Endometrial microvascular endothelial cells (primary cell): ENCODE data around the gene MOSMO. TPM values are rescaled to one million over a fixed set of nuclear protein-coding genes. Genes with fewer than 3 reads are reported as not detected.
"Not testable (repeated sequence)": the region's sequence is repeated elsewhere in the genome, so short reads cannot be mapped to it uniquely, and the experiment has no call there.

Experiments
- in situ Hi-C: cut with HindIII; loops from 2 replicates; pipeline ENCODE4 v1.10.0; 2017; ENCODE audit warnings: low sequenced_read_pairs, low pct_unique_long_range_greater_than_20kb; ENCODE audit errors: inconsistent ontology term
- total RNA-seq: library from RNA; depleted of rRNA; stranded (reverse); fragments of >200 nt; gene quantifications from one replicate; pipeline ENCODE4 v1.2.3, GENCODE V29; 2015; ENCODE audit errors: inconsistent ontology term

MOSMO gene
- total RNA-seq, 1 donor from 2014 or later: 42.5 TPM

DNA sequence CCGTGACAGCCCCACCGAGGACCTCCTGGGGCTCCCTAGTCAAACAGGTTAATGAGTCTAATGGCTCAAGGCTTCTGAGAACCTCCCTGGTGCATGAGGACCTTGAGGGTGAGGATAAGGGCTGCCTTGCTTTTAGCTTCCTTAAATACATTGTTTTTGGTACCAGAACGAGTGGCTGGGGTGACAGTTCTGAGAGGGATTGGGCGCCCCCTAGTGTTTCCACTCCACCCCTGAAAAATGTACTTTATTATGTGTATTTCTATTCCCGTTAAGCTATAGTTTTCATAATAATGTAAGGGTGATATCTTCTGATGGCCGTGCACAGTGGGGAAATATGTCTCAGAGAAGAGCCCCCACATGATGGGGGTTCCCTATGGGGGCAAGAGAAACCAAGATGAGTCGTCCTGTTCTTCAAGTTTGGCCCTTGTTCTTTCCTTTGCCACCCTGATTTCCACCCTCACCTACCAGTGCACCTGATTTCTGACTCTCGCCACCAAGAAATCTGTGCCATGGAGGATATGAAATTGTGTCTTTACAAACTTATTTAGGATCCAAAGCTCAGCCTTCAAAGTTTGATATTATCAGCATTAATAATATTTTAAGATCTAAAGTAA, 69.9 kb downstream of the MOSMO start:
- in situ Hi-C loops: loop anchor here (25.0 kb wide), 1 partner anchor 184 kb away; no protein-coding TSS in a partner anchor

DNA sequence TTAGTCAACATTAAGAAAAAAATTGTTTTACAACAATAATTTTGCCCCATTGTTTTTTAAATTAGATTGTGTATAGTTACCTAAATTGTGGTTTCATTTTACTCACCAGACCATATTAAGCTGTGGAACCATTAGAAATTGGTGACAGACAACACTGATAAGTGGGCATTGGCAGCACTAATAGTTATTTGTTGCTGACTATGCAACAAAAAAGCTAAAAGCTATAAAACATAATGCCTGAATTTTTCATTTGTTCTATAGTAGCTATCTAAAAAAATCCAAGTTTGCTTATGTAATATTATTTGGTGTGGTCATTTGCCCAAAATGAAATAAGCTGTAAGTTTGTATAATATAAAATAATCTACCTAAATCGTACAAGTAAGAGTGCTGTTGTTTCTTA, 70.7 kb downstream of the MOSMO start:
- in situ Hi-C loops: loop anchor here (25.0 kb wide), 1 partner anchor 184 kb away; no protein-coding TSS in a partner anchor

DNA sequence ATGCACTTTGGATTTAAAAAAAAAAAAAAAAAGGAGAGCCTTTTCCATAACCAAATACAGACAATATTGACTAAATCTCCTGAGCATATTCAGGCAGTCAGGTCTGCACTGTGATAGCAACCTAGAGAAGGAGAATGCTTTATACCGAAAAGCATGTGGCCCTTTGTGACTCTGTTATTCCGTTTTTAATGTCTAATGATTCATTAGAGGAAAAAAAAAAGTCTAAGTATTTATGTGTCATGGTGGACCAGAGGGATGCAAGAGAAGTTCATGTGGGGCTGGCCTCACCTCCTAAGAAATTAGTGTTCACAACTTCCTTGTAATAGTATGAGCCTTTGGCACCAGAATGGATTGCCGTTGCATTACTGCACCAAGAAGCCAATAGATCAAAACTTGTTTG, 73.1 kb downstream of the MOSMO start:
- in situ Hi-C loops: loop anchor here (25.0 kb wide), 1 partner anchor 181 kb away; no protein-coding TSS in a partner anchor

DNA sequence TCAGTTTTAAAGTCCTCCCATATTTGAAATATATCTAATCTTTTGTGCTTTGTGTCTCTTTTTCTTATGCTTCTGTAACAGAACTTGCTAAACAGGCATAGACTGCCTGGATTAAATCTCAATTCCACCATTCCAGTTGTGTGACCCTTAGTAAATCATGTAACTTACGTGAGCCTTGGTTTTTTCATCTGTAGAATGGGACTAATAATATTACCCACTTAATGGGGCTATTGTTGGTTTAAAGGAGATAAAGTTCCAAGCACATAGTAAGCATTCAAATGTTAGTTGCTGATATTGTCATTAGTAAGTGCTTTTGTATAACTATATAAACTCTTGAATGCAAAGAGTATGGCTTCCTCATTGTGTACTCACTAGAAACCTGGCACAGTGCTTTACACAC, 78.5 kb downstream of the MOSMO start:
- in situ Hi-C loops: loop anchor here (25.0 kb wide), 1 partner anchor 176 kb away; no protein-coding TSS in a partner anchor

DNA sequence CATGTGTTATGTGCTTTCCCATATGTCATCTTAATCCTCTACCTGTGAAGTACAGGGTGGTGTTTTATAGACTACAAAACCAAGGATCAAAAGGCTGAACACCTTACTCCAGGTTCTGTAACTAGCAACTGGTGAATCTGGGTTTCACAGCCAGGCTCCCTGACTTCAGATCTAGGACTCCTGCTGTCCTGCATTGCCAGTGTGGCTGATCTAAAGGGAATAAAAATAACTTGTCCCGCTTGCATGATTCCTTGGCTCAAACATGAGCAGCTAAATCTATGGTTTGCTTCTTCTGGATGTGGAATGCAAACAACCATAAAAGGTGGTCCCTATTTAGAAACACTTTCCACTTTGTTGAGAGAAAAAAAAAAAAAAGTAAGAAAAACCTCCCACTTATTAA, 80.7 kb downstream of the MOSMO start:
- in situ Hi-C loops: loop anchor here (25.0 kb wide), 1 partner anchor 174 kb away; no protein-coding TSS in a partner anchor

DNA sequence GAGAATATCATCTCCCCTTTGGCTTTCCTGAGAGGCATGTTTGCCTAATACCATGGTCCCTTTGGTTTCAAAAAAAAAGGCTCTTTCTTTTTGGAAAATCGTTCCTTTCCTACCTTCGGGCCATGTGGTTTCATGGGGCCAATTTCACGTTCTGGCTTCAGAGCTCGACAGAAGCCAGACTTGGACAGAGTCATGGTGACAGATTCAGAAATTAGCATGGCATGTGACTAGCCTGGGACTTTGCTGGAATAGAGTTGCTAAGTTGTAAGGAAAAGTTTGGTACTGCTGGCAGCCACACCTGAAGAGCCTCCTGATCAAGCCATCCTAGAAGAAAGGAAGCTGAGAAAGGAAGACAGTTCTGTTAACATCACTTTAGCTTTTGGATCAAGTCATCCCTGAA, 82.0 kb downstream of the MOSMO start:
- in situ Hi-C loops: loop anchor here (25.0 kb wide), 1 partner anchor 172 kb away; no protein-coding TSS in a partner anchor

DNA sequence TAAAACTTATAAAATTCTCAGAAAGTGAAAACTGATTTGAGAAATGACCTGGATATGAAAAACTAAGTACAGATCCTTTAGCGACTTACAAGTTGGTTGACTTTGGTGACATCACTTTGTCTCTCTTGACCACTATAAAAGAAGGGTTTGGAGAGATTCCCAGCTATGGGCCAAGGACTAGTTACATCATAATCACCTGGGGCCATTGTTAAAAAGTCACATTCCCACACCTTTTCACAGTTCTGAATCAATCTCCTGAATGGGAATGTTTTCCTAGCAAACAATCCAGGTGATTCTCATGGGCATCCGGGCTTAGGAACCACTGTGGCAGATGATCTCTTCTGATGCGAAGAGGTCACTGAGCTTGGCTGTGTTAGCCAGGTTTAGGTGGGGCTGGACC, 83.8 kb downstream of the MOSMO start:
- in situ Hi-C loops: loop anchor here (25.0 kb wide), 1 partner anchor 171 kb away; no protein-coding TSS in a partner anchor

DNA sequence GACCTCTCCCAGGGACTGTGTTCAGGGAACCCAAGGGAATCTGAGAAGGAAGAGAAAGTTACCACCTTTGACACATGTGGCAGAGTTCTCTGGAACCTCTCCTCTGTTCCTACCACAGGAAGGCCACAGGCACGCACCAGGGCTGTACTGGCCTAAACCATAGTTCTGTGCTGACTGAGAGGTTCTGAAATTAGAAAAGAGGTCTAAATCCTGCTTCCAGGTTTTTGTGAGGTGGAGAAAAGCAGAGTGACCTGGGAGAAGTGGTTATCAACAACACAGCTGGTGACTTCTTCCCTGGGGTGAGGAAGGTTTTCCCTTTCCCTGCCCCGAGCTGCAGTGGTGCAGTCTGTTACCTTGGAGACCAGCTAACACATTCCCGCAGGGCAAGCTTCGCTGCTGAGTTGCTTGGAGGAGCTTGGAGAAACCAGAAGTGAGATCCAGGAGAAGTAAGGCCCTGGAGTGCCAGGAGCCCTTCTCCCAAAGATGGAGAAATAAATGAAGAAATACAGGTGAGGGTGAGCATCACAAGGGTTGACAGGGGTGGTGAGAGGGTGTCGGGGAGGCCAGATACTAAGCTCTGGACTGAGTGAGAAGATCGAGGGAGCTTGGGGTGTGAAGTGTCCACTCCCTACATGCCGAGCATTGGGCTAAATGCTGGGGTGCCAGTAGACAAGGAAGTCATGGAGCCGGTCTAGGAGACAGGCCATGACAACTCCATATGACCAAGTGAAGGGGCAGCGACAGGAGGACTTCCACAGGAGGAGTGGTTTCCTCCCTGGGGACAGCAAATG, 84.4 kb downstream of the MOSMO start, which contains the start of gene VWA3A:
VWA3A (plus strand) TSS at position 399 of the 791 bp plus-strand sequence; CDS start at position 496, 97 bp downstream.
- in situ Hi-C loops: loop anchor here (25.0 kb wide), 1 partner anchor 170 kb away; no protein-coding TSS in a partner anchor

DNA sequence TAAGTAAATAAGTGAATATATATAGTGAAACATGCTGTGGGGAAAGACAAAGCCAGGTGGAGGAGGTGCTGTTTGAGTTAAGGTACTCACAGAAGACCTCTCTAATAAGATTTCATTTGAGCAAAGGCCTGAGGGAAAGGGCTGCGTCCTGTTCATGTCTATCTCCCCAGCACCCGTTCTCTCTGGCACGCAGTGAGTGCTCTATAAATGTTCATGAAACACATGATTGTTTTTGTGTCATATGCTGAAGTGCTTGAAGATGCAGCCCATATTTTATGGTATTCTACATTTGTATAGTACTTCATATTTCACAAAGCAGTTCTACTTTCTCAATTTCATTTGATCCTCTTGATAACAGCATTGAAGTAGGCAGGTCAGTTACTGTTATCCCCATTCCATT, 85.4 kb downstream of the MOSMO start:
- in situ Hi-C loops: loop anchor here (25.0 kb wide), 1 partner anchor 169 kb away; no protein-coding TSS in a partner anchor

DNA sequence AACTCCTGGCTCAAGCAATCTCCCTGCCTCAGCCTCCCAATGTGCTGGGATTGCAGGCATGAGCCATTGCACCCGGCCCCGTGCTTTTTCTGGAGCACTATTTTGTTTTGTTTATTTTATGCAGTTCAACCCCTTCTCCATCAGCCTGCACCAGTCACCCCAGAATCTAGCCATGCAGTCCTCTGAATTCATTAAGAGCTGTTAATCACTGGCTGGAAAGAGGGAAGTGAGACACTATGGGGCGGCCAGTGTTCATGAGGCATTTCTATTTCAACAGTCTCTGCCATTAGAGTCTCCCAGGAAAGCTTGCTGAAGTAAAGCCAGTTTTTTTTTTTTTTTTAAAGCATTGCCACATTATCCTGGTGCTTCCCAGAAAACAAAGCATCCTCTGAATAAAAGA, 86.1 kb downstream of the MOSMO start:
- in situ Hi-C loops: loop anchor here (25.0 kb wide), 1 partner anchor 168 kb away; no protein-coding TSS in a partner anchor

DNA sequence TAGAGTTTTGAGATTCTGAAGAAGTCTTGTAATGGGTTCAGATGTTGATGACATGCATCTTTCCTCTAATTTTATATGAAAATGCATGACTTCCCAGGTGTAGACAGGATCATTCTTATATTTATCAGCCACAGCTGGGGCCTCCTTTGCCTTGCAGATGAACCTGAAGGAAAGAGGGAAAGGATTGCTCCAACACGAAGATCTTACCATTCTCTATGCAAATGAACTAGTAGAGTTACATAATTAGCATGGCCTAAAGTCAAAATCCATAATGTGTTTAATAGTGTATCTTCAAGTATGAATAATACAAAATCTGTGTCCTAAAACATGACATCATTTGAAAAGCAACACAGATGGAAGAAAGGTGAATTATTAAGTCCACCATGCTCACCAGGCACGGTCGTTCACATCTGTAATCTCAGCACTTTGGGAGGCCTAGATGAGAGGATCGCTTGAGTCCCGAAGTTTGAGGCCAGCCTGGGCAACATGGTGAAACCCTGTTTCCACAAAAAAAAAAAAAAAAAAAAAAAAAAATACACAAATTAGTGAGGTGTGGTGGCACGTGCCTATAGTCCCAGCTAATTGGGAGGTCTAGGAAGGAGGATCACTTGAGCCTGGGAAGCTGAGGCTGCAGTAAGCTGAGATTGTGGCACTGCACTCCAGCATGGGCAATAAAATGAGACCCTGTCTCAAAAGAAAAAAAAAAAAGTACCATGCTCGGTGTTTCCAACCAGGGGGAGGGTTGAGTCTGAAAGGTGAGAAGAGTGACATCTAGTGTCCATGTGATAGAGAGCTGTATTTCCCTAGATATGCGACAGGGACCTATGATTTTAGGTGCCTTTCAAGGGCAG, 90.7 kb downstream of the MOSMO start:
- in situ Hi-C loops: loop anchor here (25.0 kb wide), 1 partner anchor 164 kb away; no protein-coding TSS in a partner anchor

DNA sequence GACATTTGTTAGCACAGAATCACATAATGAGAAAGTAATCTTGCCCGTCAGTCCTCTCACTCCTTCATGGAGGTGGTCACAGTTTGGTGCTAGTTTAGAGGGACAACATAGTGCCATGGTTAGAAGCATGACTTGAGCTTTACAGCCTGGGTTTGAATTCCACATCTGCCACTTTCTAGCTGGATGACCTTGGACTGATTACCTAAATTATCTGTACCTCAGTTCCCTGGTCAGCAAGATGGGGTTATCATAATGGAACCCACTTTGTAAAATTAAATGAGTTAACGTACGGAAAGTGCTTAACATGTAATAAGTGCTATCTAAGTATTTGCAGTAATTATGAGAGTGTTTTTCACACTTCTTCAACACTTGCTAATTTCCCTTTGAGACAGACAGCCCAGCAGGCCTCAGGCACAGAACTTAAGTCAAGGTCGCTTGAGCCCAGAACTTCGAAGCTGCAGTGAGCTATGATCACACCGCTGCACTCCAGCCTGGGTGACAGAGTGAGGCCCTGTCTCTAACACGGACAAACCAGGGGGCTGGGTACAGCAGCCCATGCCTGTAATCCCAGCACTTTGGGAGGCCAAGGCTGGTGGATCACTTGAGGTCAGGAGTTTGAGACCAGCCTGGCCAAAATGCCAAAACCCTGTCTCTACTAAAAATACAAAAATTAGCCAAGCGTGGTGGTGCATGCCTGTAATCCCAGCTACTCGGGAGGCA, 91.5 kb downstream of the MOSMO start:
- in situ Hi-C loops: loop anchor here (25.0 kb wide), 1 partner anchor 163 kb away; no protein-coding TSS in a partner anchor

DNA sequence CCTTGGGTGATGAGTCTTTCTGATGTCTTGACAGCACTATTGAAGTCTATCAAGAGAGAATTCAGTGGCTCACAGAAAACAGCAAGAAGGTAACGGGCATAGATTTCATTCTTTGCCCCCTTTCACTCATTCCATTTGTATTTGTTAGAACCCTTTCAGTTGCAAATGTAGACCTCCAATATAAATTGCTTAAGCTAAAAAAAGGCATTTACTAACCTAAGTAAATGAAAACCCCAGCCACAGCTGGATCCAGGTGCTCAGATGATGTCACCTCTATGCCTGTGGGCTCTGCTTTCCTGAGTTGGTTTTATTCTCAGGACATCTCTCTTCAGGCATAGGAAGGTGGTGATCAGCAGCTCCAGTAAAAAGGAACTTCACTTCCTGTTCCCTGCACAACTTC, 95.5 kb downstream of the MOSMO start:
- in situ Hi-C loops: no loop called here

DNA sequence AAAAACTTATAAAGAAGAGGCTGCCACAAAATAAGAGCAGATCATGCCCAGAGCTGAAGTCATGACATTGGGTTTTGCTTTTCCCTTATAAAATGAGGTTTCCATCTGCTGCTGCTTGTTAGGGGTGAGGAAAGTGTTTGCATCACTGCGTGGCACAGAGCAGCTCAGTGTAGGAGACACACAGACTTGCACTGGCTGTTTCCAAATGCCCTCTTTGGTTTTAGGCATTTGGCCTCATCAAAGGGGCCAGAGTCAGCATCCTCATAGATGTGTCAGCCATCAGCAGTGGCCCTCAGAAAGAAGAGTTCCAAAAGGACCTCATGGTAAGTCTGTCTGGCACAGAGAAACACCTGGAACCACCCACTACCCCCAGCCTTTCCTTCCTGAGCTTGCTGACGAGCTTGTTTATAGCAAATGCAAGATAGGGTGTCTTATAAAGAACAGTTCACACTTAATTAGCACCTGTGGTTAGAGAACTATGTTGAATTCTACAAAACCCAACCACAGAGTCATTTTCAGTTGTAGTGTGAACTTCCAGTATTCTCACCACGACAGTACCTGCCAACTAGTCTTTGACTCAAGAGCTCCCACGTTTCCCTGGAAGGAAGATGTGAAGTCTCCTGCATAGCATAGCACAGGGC, 101.5 kb downstream of the MOSMO start:
- in situ Hi-C loops: no loop called here

DNA sequence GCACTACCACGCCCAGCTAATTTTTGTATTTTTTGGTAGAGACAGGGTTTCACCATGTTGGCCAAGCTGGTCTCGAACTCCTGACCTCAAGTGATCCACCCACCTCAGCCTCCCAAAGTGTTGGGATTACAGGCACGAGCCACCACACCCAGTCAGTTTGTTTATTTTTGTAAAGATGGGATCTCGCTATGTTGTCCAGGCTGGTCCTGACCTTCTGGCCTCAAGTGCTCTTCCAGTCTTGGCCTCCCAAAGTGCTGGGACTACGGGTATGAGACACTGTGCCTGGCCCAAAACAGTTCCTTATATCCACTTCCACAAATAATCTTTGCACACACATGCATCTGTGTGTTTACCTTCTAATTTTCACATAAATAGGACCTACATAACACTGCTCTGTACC, 103.7 kb downstream of the MOSMO start:
- in situ Hi-C loops: not testable (repeated sequence)

DNA sequence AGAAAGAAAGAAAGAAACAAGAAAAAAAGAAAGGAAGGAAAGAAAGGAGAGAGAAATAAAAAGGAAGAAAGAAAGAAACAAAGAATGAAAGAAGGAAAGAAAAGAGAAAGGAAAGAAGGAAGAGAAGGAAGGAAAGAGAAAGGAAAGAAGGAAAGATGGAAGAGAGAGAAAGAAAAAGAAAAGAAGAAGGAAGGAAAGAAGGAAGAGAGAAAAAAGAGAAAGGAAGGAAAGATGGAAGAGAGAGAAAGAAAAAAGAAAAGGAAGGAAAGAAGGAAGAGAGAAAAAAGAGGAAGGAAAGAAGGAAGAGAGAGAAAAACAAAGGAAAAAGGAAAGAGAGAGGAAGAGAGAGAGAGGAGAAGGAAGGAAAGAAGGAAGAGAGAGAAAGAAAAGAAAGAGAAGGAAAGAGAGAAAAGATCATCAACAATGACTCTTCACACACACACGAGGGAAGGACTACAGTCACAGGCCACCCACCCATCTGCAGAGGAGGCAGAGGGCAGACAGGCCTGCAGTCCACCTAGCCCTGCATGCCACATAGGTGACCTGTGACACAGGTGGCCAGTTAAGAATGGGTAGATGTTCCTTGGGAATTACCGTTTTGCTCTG, 108.3 kb downstream of the MOSMO start:
- in situ Hi-C loops: no loop called here

DNA sequence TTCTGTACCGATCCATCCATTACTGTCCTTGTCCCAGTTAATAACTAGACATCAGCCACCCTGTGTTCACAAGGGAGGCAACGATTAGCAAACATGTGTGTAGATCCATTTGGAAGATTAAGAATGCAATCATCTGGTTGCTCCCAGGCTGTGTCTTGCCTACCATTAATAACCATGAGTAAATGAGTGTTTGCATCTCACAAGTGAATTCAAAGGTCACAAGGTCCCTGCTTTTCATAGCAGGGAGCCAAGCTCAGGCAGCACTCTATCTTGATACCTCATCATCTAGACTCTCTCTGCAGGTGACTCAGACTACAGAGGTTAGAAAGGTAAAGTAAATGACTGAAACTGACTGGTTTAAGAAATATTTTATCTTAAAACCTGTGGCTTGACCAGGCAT, 109.7 kb downstream of the MOSMO start:
- in situ Hi-C loops: no loop called here
